ENCODE measurements around the gene HDDC3.

GRCh38 chr15:90949979-90950675 lies 17.8 kb upstream of the HDDC3 start:
- TF ChIP-seq CTCF (IDR thresholded peaks at IDR 0.05) (no peak), REST (IDR thresholded peaks at IDR 0.05; ENCODE audit: insufficient read depth in 1 of 2, low read depth in 2 of 2, low read length in 1 of 2) (no peak), TCF7L2 (IDR thresholded peaks at IDR 0.05; ENCODE audit: low read depth, low read length) (no peak), POLR2AphosphoS5 (IDR thresholded peaks at IDR 0.05; ENCODE audit: low read depth, low read length) (no peak), SIN3A (IDR thresholded peaks at IDR 0.05; ENCODE audit: borderline replicate concordance, insufficient read depth, low read depth, low read length) (no peak)
